Epithelial cell of esophagus (primary cell): Measurements from ENCODE around the gene ARPIN.
"Not testable (repeated sequence)": the region's sequence is repeated elsewhere in the genome, so short reads cannot be mapped to it uniquely, and the experiment has no call there.

Source experiments
- DNase-seq: peaks from one replicate; pipeline ENCODE4 v3.0.0; 2010; ENCODE audit warnings: low read depth
- H3K4me3 ChIP-seq: 2 replicates; pipeline ENCODE4 v1.5.1; 2011; ENCODE audit warnings: mild to moderate bottlenecking, low read length, control low read depth
- TF ChIP-seq, protein P1 (sequence below): IDR thresholded peaks from 2 replicates; pipeline ENCODE4 v1.5.1; 2011; ENCODE audit warnings: low read depth, mild to moderate bottlenecking, low read length, control low read depth, inconsistent platforms; ENCODE audit not compliant: insufficient read depth; ENCODE audit errors: missing control alignments

The ARPIN gene

GRCh38 chr15:89863918-89864317 lies 48.8 kb downstream of the ARPIN start:
- H3K4me3 ChIP-seq = no peak overlapping the region
- DNase-seq = no peak
- TF ChIP-seq, protein P1, sequence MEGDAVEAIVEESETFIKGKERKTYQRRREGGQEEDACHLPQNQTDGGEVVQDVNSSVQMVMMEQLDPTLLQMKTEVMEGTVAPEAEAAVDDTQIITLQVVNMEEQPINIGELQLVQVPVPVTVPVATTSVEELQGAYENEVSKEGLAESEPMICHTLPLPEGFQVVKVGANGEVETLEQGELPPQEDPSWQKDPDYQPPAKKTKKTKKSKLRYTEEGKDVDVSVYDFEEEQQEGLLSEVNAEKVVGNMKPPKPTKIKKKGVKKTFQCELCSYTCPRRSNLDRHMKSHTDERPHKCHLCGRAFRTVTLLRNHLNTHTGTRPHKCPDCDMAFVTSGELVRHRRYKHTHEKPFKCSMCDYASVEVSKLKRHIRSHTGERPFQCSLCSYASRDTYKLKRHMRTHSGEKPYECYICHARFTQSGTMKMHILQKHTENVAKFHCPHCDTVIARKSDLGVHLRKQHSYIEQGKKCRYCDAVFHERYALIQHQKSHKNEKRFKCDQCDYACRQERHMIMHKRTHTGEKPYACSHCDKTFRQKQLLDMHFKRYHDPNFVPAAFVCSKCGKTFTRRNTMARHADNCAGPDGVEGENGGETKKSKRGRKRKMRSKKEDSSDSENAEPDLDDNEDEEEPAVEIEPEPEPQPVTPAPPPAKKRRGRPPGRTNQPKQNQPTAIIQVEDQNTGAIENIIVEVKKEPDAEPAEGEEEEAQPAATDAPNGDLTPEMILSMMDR = no peak

- no peak overlapping the region for H3K4me3 ChIP-seq
- no peak for DNase-seq
- TF ChIP-seq, protein P1 = no peak
Observed at GRCh38 chr15:89860891-89861290, 51.9 kb downstream of the ARPIN start.

DNA sequence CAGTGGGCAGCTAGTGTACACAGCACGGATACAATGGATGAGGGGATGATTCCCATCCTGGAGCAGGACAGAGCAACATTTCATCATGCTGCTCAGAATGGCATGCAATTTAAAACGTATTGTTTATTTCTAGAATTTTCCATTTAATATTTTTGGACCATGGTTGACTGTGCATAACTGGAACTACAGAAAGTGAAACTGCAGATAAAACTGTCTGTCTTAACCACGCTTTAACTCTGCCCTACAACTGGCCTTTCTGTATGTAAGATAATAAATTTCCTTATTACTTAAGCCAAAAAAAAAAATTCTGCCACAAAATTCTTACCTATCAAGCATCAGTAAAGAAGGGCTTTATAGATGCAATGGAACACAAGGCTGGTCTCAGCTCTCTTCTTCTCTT lies 52.3 kb downstream of the ARPIN start:
- TF ChIP-seq, protein P1 = no peak
- DNase-seq = no peak
- no peak overlapping the region for H3K4me3 ChIP-seq

DNA sequence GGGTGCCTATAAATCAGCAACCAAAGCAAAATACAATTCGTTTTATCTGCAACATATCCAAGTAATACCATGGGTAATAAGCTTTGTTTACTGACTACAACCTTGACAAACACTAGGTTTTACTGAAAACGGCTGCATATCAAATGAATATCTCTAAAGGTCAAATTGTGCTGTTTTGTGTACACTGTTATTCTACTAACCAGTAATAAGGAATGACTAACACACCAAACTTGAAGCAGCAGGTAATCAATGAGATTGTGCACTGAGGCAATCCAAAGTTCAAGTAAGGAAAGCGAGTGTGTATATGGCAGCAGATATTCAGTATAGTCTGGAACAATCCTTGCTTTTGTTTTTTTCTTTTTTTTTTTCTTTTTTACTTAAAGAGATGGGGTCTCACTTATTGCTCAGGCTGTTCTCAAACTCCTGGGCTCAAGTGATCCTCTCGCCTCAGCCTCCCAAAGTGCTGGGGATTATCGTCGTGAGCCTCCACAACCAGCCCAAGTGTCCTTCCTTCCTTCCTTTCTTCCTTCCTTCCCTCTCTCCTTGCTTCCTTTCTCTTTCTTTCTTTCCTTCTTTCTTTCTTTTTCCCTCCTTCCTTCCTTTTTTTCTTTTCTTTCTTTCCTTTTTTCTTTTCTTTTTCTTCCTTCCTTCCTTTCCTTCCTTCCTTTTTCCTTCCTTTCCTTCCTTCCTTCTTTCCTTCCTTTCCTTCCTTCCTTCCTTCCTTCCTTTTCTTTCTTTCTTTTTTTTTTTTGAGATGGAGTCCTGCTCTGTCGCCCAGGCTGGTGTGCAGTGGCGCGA lies 53.9 kb downstream of the ARPIN start:
- TF ChIP-seq, protein P1 = no peak
- no peak overlapping the region for H3K4me3 ChIP-seq
- DNase-seq = no peak

- no peak overlapping the region for H3K4me3 ChIP-seq
- TF ChIP-seq, protein P1 = no peak
- DNase-seq = no peak
Observed at GRCh38 chr15:89857673-89858072, 55.1 kb downstream of the ARPIN start.

- H3K4me3 ChIP-seq = no peak overlapping the region
- no peak for DNase-seq
- TF ChIP-seq, protein P1 = no peak
Observed at GRCh38 chr15:89855948-89856347, 56.8 kb downstream of the ARPIN start.

DNA sequence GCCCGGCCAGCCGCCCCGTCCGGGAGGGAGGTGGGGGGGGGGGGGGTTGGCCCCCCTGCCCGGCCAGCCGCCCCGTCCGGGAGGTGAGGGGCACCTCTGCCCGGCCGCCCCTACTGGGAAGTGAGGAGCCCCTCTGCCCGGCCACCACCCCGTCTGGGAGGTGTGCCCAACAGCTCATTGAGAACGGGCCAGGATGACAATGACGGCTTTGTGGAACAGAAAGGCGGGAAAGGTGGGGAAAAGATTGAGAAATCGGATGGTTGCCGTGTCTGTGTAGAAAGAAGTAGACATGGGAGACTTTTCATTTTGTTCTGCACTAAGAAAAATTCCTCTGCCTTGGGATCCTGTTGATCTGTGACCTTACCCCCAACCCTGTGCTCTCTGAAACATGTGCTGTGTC lies 57.9 kb downstream of the ARPIN start:
- not testable (repeated sequence) for DNase-seq

More for the DNA sequence above, 57.9 kb downstream of the ARPIN start:
- H3K4me3 ChIP-seq = not testable (repeated sequence)
